Cardiac fibroblast (primary cell): ENCODE measurements around the gene ME3.

Experiments used
- DNase-seq, 2 donors: peaks; one replicate each; pipeline versions ENCODE4 v3.0.0 to v3.0.0-alpha.2; 2010; ENCODE audit warnings: low read depth in 2 of 2
- H3K4me3 ChIP-seq, 2 donors: replicated peaks in 1 of 2; 1 replicate in 1 of 2; 2 replicates in 1 of 2; pipeline ENCODE4 v1.5.1; 2011; ENCODE audit warnings: low read depth in 2 of 2, low read length in 2 of 2, mild to moderate bottlenecking in 2 of 2, moderate library complexity in 1 of 2
- CTCF ChIP-seq: IDR thresholded peaks from one replicate; pipeline ENCODE4 v1.5.1; 2011; ENCODE audit warnings: low read depth, mild to moderate bottlenecking, low read length, inconsistent platforms

ME3 gene

DNA sequence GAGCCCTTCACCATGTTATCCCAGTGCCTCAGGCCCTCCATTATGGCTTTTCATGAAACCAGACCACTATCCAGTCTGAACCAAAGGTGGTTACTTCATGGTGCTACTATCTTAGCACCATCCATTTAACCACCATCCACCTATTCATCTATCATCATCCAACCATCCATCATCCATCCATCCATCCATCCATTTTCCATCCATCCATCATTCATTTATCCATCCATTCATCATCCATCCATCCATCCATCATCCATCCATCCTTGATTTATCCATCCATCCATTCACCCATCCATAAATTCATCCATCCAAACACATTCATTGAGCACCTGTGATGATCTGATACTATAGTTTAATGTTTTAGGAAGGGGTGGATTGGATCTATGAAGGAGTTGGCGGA, 204.2 kb downstream of the ME3 start:
- H3K4me3 ChIP-seq: no peak overlapping the region
- no peak for TF ChIP-seq CTCF
- no peak for DNase-seq

GRCh38 chr11:86464509-86465221, 207.8 kb downstream of the ME3 start:
- H3K4me3 ChIP-seq: no peak overlapping the region
- no peak for TF ChIP-seq CTCF
- no peak for DNase-seq

DNA sequence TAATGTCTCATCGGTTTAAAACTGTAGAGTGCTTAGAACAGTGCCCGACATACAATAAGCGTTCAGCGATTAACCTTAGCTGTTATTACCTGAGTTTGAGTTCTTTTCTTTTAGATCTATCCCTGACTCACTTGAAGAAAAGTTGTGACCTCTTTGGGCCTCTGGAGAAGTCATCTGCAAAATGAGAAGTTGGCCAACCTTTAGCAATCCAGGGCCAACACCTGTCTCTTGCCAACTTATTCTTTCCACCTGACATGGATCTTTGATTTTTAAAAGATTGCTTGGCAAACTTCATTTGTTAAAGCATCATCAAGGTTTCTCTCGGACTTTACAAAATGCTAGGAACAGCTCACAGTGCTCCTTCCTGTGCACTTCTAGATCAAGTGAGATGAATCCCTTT, 208.5 kb downstream of the ME3 start:
- no peak for TF ChIP-seq CTCF
- no peak for DNase-seq
- no peak overlapping the region for H3K4me3 ChIP-seq

- DNase-seq: no peak
- no peak overlapping the region for H3K4me3 ChIP-seq
- no peak for TF ChIP-seq CTCF
These were observed 209.3 kb downstream of the ME3 start for GRCh38 chr11:86463120-86463519.

DNA sequence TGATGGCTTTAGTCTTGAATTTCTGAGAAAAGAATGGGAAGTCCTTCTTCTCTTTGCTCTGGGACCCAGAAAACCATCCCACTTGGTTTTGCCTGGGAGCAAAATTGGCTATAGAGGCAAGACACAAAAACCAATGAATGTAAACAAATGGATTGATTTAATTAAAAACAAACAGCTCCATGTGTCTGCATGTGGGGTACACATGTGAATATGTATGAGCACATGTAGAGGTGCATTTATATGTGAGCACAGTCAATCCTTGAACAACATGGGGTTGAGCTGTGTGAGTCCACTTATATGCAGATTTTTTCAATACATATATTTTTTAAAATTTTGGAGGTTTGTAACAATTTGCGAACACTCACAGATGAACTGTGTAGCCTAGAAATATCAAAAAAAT, 210.5 kb downstream of the ME3 start:
- no peak overlapping the region for H3K4me3 ChIP-seq
- no peak for DNase-seq
- TF ChIP-seq CTCF: no peak

DNA sequence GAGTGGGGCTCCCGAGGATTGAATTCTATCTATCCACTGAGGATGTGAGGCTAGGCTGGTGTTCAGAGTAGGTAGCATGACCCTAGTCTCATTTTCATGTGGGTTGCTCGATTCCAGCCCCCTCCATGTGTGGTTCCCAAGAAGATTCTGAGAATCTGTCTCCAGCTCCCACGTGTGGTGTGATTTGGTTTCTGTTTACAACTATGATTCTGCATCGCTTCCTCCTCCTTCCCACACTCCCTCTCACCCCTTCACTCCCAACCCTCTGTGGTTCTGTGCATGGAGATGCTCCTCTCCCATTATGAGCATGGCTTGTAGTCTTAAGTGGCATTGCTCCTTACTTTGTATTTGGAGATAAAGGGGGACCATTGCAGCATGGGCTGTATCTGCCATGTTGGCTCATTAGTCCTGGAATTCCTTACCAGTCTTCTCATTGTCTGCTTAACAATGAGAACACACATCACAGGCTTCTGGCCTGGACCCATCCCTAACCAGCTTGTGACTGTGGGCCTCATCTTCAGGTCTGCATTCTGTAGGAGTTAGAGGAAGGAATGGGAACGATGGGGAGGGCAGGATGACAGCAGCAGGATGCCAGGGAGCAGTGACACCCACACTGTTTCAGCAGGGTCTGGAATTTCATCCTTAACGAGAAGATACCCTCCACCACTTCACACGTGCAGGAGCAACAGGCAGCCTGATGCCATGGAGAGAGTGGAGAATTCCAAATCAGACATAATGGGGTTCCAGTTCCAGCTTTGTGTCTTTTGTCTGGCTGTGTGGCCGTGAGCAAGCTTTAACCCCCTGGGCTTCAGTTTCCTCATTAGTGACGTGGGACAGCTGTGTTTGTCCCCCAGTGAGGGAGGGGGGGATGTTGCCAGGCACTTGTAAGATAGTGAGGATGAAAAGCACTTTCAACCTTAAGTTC, 211.7 kb downstream of the ME3 start:
- peak; percentile 31 to 52 for DNase-seq
- TF ChIP-seq CTCF: no peak

More for the DNA sequence above, 211.7 kb downstream of the ME3 start:
- H3K4me3 ChIP-seq: no peak overlapping the region
